ENCODE data around the gene AMN1.

The AMN1 gene

GRCh38 chr12:31662176-31662849 is 66.5 kb downstream of the AMN1 start:
- DNase-seq (ENCODE audit: low spot score) = no peak
- TF ChIP-seq CTCF (IDR thresholded peaks at IDR 0.05; ENCODE audit: borderline replicate concordance, control extremely low read depth, extremely low read depth, insufficient read depth, missing control alignments) = no peak
- in situ Hi-C loops (cut with MboI; ENCODE audit: low sequenced_read_pairs, unreplicated experiment) = loop anchor here (25.0 kb wide), 2 partner anchors 400 to 1000 kb away; no protein-coding TSS in a partner anchor

GRCh38 chr12:31659087-31659942 is 69.5 kb downstream of the AMN1 start, which contains the start of gene ETFBKMT:
TSS of gene ETFBKMT (plus strand) at chr12:31659688. CDS start at chr12:31661954, 2,266 bp downstream.
- TF ChIP-seq CTCF (IDR thresholded peaks at IDR 0.05; ENCODE audit: borderline replicate concordance, control extremely low read depth, extremely low read depth, insufficient read depth, missing control alignments) = peak; percentile 25
- in situ Hi-C loops (cut with MboI; ENCODE audit: low sequenced_read_pairs, unreplicated experiment) = loop anchor here (10.0 to 25.0 kb wide), 3 partner anchors 403 to 1003 kb away; no protein-coding TSS in a partner anchor
- DNase-seq (ENCODE audit: low spot score) = peak; percentile 91

- DNase-seq (ENCODE audit: low spot score) = no peak
- in situ Hi-C loops (cut with MboI; ENCODE audit: low sequenced_read_pairs, unreplicated experiment) = loop anchor here (10.0 to 25.0 kb wide), 3 partner anchors 404 to 1004 kb away; no protein-coding TSS in a partner anchor
- TF ChIP-seq CTCF (IDR thresholded peaks at IDR 0.05; ENCODE audit: borderline replicate concordance, control extremely low read depth, extremely low read depth, insufficient read depth, missing control alignments) = no peak
Measured at GRCh38 chr12:31658471-31659086, 70.2 kb downstream of the AMN1 start.

GRCh38 chr12:31655792-31656191 is 73.0 kb downstream of the AMN1 start:
- TF ChIP-seq CTCF (IDR thresholded peaks at IDR 0.05; ENCODE audit: borderline replicate concordance, control extremely low read depth, extremely low read depth, insufficient read depth, missing control alignments) = no peak
- in situ Hi-C loops (cut with MboI; ENCODE audit: low sequenced_read_pairs, unreplicated experiment) = loop anchor here (10.0 to 25.0 kb wide), 3 partner anchors 407 to 1007 kb away; no protein-coding TSS in a partner anchor
- DNase-seq (ENCODE audit: low spot score) = no peak

GRCh38 chr12:31655208-31655607 is 73.6 kb downstream of the AMN1 start:
- DNase-seq (ENCODE audit: low spot score) = no peak
- in situ Hi-C loops (cut with MboI; ENCODE audit: low sequenced_read_pairs, unreplicated experiment) = loop anchor here (10.0 to 25.0 kb wide), 3 partner anchors 407 to 1007 kb away; no protein-coding TSS in a partner anchor
- TF ChIP-seq CTCF (IDR thresholded peaks at IDR 0.05; ENCODE audit: borderline replicate concordance, control extremely low read depth, extremely low read depth, insufficient read depth, missing control alignments) = no peak

Data from GM13976 (cell line).